Inferior parietal cortex (tissue), 1 donor: ENCODE measurements around the gene IGFBP3.

ENCODE experiments used
- DNase-seq: peaks from one replicate; pipeline ENCODE4 v3.0.0-alpha.2; 2016; ENCODE audit errors: extremely low spot score

Gene IGFBP3

DNA sequence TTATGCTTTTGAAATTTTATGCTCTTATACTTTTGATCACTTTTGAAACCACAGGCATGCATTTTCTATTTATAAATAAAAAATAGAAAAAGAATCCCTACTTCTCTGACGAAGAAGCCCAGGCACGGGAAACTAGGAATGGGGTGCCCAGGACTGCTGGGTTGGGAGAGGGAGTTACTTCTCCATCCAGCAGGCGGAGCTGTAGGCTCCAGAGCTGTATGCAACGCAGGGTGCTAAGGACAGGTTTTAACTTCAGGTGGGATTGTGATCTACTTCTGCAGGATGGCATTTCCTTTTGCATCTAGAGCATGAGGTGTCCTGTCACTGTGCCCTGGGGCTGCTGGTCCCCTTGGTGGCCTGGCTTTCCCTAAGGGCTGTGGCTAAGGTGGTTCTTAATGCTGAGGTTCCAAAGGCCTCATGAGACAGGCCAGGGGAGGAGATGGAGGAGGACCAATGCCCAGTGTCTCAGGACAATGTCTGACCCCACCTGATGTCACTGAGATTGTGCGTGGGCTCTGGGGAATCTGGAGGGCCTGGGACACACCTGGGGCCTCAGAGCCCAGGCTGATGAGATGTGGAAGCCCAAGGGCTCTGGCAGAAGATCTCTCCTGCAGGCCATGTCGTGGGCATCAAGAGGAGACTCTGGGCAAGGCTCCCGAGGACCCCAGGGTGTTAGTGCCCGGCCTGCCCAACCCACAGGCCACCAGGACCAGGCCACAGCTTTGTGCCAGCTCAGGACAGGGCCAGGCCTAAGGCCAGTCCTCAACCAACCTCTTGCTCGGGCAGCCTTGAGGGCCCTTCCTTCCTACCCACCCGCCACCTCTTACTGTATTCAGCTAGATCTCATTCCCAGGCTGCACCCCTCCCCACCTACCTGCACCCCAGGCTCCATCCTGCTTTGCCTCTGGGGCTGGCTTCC, 48.7 kb downstream of the IGFBP3 start:
- DNase-seq = no peak

DNA sequence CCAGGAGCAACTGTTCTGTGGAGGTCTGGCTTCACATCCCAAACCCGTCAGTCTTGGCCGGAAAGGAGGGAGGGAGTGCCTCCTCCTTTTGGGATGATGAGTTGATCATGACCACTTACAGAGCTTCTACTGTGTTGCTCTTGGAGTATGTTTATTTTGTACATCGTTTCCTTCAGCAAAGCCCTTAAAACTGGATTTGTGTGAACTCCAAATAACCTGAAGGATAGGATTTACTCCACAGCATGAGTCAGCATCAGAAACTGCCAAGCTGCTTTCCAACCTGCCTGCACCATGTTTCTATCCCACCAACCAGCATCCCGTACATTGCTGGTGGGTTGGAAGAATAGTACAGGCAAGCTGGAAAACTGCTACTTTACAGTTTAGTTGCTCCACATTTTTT, 51.6 kb downstream of the IGFBP3 start:
- DNase-seq = no peak

DNA sequence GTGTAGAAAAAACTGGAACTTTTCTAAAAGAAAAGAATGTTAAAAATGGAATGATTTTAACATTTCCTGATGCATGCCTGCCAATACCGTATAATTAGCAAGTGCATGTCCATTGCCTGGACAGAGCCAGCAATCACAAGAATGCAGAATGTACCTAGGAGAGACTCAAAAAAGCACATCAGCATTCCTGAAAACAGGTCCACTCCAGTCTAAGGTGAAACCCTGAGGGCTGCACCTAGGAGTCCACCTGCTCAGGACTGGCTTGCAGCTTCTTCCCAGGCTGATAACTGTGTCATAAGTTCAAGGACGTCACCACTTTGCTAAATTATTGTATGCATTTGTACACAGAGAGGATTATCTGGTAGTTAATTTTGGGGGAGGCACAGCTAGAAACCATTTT, 53.6 kb downstream of the IGFBP3 start:
- DNase-seq = no peak

DNA sequence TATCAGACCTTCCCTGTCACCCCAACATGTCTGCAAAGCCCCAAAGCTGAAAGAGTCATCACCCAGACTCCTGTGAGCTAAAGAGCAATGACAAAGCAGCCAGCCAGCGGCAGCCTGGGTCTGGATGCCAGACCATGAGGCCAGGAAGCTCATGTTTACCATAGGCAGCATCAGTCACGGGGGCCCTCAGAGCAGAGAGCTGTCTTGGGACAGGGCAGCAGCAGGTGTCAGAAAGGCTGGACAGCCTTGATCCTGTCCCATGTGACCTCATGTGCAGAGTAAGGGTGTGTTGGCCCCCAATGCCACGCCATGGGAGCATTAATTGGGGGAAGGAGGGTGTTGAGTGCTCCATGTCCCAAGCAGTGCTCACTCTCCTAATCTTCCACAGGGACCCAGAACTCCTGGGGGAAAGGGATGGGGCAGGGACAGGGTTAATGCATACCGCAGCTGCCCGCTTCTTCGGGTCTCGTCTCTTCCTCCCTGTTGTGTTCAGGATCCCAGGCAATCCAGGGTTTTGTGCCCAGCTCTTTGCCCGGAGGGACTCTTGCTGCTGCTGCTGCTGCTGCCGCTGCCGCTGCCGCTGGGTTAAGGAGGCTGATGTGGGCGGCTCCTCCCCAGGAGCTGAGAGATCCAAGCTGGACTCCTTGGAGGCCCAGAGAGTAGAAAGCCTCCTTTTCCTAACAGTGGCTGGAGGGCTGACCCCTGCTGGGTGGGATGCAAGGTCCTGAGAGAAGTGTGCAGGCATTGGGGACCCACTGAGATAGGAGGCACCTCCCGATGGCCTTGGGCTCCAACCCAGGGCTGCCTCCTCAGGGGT, 55.3 kb downstream of the IGFBP3 start:
- no peak for DNase-seq

DNA sequence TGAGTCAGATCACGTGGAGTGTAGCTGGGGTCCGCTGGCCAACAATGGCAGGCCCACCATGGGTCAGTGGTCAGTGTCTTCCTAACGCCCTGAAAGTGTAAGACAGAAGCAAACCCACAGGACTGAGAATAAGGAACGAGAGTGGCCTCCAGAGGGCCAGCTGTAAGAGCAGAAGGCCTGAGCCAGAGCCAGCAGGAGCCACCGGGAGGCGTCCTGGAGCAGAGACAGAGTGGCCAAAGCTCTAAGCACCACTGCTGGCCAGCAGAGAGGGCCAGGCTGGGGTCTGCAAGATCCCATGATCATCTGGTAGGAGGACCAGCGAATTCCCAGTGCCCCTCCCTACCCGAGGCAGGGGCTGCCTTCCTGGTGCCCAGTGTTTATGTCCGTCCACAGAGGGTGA, 57.4 kb downstream of the IGFBP3 start:
- DNase-seq = no peak
